ENCODE measurements around the gene TSHR. TPM values are rescaled to one million over a fixed set of nuclear protein-coding genes. Genes with fewer than 3 reads are reported as not detected.
"Not testable (repeated sequence)": the region's sequence is repeated elsewhere in the genome, so short reads cannot be mapped to it uniquely, and the experiment has no call there.

The TSHR gene
- total RNA-seq, 3 donors from 2014 or later: 0.60 TPM; not detected in 2

DNA sequence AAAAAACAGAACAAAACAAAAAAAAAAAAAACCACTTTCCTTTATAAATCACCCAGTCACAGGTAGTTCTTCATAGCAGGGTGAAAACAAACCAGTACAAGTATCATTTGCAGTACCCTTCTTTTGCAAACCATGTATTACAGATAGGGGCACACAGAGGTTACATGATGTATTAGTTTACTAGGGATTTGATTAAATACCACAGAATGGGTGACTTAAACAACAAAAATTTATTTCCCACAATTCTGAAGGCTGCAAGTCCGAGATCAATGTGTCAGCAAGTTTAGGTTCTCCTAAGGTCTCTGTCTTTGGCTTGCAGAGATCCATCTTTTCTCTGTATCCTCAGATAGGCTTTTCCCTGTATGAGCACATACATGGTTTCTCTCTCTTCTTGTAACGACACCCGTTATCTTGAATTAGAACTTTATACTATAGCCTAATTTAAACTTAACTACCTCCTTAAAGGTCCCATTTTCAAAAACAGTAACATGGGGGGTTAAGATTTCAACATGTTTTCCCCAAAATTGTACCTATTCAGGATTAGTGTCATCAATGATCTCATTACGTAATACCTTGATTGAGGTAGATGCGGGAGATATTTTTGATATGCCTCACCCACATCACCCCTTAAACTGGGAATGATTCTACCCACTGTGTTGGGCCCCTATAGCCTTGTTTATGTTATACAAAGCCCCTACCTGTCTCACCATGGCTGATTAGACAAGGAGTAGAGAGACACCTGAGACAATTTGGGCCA is 10.4 kb upstream of the TSHR start:
- TF ChIP-seq, protein P1, sequence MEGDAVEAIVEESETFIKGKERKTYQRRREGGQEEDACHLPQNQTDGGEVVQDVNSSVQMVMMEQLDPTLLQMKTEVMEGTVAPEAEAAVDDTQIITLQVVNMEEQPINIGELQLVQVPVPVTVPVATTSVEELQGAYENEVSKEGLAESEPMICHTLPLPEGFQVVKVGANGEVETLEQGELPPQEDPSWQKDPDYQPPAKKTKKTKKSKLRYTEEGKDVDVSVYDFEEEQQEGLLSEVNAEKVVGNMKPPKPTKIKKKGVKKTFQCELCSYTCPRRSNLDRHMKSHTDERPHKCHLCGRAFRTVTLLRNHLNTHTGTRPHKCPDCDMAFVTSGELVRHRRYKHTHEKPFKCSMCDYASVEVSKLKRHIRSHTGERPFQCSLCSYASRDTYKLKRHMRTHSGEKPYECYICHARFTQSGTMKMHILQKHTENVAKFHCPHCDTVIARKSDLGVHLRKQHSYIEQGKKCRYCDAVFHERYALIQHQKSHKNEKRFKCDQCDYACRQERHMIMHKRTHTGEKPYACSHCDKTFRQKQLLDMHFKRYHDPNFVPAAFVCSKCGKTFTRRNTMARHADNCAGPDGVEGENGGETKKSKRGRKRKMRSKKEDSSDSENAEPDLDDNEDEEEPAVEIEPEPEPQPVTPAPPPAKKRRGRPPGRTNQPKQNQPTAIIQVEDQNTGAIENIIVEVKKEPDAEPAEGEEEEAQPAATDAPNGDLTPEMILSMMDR (IDR thresholded peaks at IDR 0.05): no peak
- ATAC-seq (no peak), DNase-seq (no peak)
- no peak overlapping the region for H3K4me3 ChIP-seq
- H3K9me3 ChIP-seq: no peaks in the 10 kb centered on the region
- H3K36me3 ChIP-seq (ENCODE audit: low read depth): no peaks in the 10 kb centered on the region
- peaks cover 4% of the 10 kb centered on the region for H3K4me1 ChIP-seq (ENCODE audit: low read depth)
- intact Hi-C loops (cut with DNase I, micrococcal nuclease): no loop called here

DNA sequence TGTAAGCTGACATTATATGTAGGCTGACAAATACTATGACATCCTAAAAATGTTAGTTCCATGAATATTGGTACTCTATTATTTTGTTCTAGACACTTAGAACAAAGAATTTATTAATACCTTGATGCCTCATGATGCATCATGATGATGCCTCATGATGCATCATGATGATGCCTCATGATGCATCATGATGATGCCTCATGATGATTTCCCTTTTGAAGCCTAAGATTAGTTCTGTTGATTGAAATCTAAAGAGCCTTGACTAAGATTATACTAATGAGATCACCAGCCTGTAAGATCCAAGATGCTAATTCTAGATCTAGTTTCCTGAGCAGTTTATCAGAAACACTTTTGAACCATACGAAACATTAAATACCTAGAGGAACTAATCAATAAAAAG is 9.2 kb upstream of the TSHR start:
- no peak for ATAC-seq
- Histone ChIP-seq H3K9me3 (no peaks in the 10 kb centered on the region), H3K4me1 (ENCODE audit: low read depth) (peaks cover under 1% of the 10 kb centered on the region), H3K36me3 (ENCODE audit: low read depth) (no peaks in the 10 kb centered on the region), H3K4me3 (no peak overlapping the region)
- TF ChIP-seq, protein P1 (IDR thresholded peaks at IDR 0.05): no peak
- intact Hi-C loops (cut with DNase I, micrococcal nuclease): no loop called here
- DNase-seq: no peak

DNA sequence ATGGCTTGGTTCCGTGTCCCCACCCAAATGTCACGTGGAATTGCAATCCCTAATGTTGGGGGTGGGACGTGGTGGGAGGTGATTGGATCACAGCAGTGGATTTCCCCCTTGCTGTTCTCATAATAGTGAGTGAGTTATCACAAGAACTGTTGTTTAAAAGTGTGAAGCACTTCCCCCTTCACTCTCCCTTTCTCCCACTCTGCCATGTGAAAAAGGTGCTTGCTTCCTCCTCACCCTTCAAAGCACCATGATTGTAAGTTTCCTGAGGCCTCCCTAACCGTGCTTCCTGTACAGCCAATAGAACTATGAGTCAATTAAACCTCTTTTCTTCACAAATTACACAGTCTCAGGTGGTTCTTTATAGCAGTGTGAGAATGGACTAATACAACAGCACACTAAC is 8.6 kb upstream of the TSHR start:
- H3K4me1 ChIP-seq (ENCODE audit: low read depth): no peaks in the 10 kb centered on the region
- TF ChIP-seq, protein P1 (IDR thresholded peaks at IDR 0.05): no peak
- intact Hi-C loops (cut with DNase I, micrococcal nuclease): no loop called here
- DNase-seq: no peak
- H3K9me3 ChIP-seq: no peaks in the 10 kb centered on the region
- no peaks in the 10 kb centered on the region for H3K36me3 ChIP-seq (ENCODE audit: low read depth)
- H3K4me3 ChIP-seq: no peak overlapping the region
- no peak for ATAC-seq

DNA sequence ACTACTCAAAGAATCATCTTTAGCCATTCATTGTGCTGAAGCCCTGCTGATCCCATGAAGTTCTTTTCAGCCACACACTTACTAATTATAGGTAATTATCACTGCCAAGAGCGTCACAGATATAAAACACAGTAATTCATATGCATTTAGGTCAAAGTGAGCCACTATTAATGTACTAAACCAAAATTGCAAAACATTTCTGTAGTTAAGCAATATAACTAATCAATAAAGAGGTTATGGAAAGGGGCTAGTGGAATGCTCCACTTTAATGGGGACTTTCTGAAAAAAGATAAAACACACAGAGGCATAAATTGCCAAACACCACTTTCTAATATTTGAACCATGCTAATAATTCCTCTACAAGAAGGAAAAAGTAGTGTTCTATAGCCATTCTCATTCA is 7.1 kb upstream of the TSHR start:
- Histone ChIP-seq H3K9me3 (no peaks in the 10 kb centered on the region), H3K36me3 (ENCODE audit: low read depth) (no peaks in the 10 kb centered on the region), H3K4me3 (no peak overlapping the region), H3K4me1 (ENCODE audit: low read depth) (no peaks in the 10 kb centered on the region)
- DNase-seq: no peak
- TF ChIP-seq, protein P1 (IDR thresholded peaks at IDR 0.05): no peak
- intact Hi-C loops (cut with DNase I, micrococcal nuclease): no loop called here
- ATAC-seq: no peak

DNA sequence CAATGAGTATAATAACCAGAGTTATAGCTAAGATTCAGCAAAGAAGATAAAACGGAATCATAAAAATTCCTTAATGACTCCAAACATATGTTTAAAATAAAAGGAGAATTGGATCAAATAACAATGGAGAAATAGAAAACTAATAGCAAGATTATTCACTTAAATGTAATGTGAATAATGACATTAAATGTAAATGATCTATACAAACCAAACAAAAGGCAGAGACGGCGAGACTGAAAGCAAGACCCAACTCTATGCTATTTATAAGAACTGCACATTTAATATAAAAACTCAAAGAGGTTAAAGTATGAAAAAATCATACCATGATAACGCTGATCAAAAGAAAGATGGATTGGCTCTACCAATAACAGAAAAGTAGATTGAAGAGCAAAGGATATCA is 3.9 kb upstream of the TSHR start:
- H3K4me3 ChIP-seq: no peak overlapping the region
- H3K4me1 ChIP-seq (ENCODE audit: low read depth): peaks cover 10% of the 10 kb centered on the region
- intact Hi-C loops (cut with DNase I, micrococcal nuclease): no loop called here
- ATAC-seq (no peak), DNase-seq (no peak)
- no peaks in the 10 kb centered on the region for H3K36me3 ChIP-seq (ENCODE audit: low read depth)
- no peaks in the 10 kb centered on the region for H3K9me3 ChIP-seq
- TF ChIP-seq, protein P1 (IDR thresholded peaks at IDR 0.05): no peak

DNA sequence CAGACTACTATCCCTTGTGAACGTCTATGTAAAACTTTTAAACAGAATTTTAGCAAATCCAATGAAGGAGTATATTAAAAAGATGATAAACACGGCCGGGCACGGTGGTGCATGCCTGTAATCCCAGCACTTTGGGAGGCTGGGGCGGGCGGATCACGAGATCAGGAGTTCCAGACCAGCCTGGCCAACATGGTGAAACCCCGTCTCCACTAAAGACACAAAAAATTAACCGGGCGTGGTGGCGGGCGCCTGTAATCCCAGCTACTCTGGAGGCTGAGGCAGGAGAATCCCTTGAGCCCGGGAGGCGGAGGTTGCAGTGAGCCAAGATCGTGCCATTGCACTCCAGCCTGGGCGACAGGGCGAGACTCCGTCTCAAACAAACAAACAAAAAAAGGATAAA is 2.2 kb upstream of the TSHR start:
- H3K9me3 ChIP-seq; intact Hi-C loops (cut with DNase I, micrococcal nuclease); H3K4me1 ChIP-seq (ENCODE audit: low read depth); DNase-seq; ATAC-seq; H3K4me3 ChIP-seq; H3K36me3 ChIP-seq (ENCODE audit: low read depth): not testable (repeated sequence)

Data from mucosa of descending colon (tissue), 3 donors.